ENCODE measurements around the gene CTNNAL1. TPM values are rescaled to one million over a fixed set of nuclear protein-coding genes. Genes with fewer than 3 reads are reported as not detected.

The CTNNAL1 gene
- total and polyA plus RNA-seq, 9 of the 15 experiments (the other 6 are each of a cell fraction or from before 2014, with no cell fraction given), result 23.2 to 78.0 (median 46.7) TPM

DNA sequence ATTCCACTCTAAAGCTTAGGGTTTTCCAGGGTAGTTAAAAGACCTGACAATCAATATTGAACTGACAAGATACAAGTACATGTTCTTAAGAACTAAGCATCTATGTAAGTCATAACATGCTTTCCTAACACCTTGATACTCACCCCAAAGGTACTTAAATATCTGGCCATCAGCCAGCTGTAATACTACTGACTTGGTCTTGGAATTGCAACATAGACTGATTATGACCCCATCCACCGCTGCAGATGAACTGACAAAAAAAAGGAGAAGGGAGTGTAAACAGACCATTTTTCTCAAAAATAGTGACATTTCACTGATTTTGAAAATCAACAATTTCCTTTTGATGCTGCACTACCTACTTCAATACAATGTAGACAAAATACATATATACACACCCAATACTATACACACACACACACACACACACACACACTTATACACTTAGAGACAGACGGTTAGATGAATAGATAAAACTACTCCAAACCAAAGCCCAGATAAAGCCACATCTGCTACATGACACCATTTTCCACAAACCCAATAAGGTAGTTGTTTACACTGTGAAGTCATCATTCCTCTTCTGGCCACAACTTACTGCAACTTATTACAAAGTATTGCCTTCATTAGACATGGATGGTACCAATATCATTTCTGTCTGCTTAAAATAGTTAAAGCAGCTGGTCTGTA is 109.7 kb downstream of the CTNNAL1 start (continued):
- TF ChIP-seq SIX5 (IDR thresholded peaks at IDR 0.05; ENCODE audit: borderline replicate concordance in 1 of 2, insufficient read depth in 1 of 2, low read depth in 1 of 2, low read length in 2 of 2) (no peak), ZNF311 (CRISPR knock-in tag; IDR thresholded peaks at IDR 0.05) (no peak), FOXA1 (IDR thresholded peaks at IDR 0.05; ENCODE audit: borderline replicate concordance) (0 out of 2 replicates have a peak, but pooled peaks have one; percentile 55), NFRKB (IDR thresholded peaks at IDR 0.05; ENCODE audit: low read depth) (no peak), ZNF24 (IDR thresholded peaks at IDR 0.05) (no peak), L3MBTL2 (IDR thresholded peaks at IDR 0.05) (no peak), ZNF77 (CRISPR knock-in tag; IDR thresholded peaks at IDR 0.05) (no peak), KDM2B (CRISPR knock-in tag; IDR thresholded peaks at IDR 0.05) (no peak), GTF2E2 (tag; IDR thresholded peaks at IDR 0.05) (no peak), EGR1 (conservative IDR thresholded peaks at IDR 0.05) (no peak)
- TF ChIP-seq, protein P1, sequence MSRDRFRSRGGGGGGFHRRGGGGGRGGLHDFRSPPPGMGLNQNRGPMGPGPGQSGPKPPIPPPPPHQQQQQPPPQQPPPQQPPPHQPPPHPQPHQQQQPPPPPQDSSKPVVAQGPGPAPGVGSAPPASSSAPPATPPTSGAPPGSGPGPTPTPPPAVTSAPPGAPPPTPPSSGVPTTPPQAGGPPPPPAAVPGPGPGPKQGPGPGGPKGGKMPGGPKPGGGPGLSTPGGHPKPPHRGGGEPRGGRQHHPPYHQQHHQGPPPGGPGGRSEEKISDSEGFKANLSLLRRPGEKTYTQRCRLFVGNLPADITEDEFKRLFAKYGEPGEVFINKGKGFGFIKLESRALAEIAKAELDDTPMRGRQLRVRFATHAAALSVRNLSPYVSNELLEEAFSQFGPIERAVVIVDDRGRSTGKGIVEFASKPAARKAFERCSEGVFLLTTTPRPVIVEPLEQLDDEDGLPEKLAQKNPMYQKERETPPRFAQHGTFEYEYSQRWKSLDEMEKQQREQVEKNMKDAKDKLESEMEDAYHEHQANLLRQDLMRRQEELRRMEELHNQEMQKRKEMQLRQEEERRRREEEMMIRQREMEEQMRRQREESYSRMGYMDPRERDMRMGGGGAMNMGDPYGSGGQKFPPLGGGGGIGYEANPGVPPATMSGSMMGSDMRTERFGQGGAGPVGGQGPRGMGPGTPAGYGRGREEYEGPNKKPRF (IDR thresholded peaks at IDR 0.05; ENCODE audit: low read depth, low read length), result no peak
- TF ChIP-seq, protein P2, sequence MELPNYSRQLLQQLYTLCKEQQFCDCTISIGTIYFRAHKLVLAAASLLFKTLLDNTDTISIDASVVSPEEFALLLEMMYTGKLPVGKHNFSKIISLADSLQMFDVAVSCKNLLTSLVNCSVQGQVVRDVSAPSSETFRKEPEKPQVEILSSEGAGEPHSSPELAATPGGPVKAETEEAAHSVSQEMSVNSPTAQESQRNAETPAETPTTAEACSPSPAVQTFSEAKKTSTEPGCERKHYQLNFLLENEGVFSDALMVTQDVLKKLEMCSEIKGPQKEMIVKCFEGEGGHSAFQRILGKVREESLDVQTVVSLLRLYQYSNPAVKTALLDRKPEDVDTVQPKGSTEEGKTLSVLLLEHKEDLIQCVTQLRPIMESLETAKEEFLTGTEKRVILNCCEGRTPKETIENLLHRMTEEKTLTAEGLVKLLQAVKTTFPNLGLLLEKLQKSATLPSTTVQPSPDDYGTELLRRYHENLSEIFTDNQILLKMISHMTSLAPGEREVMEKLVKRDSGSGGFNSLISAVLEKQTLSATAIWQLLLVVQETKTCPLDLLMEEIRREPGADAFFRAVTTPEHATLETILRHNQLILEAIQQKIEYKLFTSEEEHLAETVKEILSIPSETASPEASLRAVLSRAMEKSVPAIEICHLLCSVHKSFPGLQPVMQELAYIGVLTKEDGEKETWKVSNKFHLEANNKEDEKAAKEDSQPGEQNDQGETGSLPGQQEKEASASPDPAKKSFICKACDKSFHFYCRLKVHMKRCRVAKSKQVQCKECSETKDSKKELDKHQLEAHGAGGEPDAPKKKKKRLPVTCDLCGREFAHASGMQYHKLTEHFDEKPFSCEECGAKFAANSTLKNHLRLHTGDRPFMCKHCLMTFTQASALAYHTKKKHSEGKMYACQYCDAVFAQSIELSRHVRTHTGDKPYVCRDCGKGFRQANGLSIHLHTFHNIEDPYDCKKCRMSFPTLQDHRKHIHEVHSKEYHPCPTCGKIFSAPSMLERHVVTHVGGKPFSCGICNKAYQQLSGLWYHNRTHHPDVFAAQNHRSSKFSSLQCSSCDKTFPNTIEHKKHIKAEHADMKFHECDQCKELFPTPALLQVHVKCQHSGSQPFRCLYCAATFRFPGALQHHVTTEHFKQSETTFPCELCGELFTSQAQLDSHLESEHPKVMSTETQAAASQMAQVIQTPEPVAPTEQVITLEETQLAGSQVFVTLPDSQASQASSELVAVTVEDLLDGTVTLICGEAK (IDR thresholded peaks at IDR 0.05), result no peak
- TF ChIP-seq, protein P2 (CRISPR knock-in tag; IDR thresholded peaks at IDR 0.05), result no peak
- TF ChIP-seq, protein P3, sequence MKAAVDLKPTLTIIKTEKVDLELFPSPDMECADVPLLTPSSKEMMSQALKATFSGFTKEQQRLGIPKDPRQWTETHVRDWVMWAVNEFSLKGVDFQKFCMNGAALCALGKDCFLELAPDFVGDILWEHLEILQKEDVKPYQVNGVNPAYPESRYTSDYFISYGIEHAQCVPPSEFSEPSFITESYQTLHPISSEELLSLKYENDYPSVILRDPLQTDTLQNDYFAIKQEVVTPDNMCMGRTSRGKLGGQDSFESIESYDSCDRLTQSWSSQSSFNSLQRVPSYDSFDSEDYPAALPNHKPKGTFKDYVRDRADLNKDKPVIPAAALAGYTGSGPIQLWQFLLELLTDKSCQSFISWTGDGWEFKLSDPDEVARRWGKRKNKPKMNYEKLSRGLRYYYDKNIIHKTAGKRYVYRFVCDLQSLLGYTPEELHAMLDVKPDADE (conservative IDR thresholded peaks at IDR 0.05; ENCODE audit: control insufficient read depth, low read depth, low read length), result no peak
- TF ChIP-seq, protein P4, sequence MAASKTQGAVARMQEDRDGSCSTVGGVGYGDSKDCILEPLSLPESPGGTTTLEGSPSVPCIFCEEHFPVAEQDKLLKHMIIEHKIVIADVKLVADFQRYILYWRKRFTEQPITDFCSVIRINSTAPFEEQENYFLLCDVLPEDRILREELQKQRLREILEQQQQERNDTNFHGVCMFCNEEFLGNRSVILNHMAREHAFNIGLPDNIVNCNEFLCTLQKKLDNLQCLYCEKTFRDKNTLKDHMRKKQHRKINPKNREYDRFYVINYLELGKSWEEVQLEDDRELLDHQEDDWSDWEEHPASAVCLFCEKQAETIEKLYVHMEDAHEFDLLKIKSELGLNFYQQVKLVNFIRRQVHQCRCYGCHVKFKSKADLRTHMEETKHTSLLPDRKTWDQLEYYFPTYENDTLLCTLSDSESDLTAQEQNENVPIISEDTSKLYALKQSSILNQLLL (CRISPR knock-in tag; IDR thresholded peaks at IDR 0.05; ENCODE audit: borderline replicate concordance), result no peak
